Gastrocnemius medialis (tissue), 4 donors: ENCODE measurements around the gene CNIH3.

Source experiments
- POLR2A ChIP-seq, 2 donors: fragments of 450-650 bp; IDR thresholded peaks; one replicate each; pipeline ENCODE4 v1.6.1; 2017; ENCODE audit warnings: antibody characterized with exemption in 2 of 2, mild to moderate bottlenecking in 2 of 2, moderate library complexity in 2 of 2
- TF ChIP-seq, protein P1 (sequence below), 5 experiments: fragments of 450-650 bp in 3 of 5; fragments of 200-600 bp in 2 of 5; sonication (generic) in 2 of 5; IDR thresholded peaks in 4 of 5; conservative IDR thresholded peaks in 1 of 5; 1 replicate in 4 of 5; 2 replicates in 1 of 5; pipeline ENCODE4 v1.5.1; 2016 to 2019; ENCODE audit warnings: antibody characterized with exemption in 5 of 5, mild to moderate bottlenecking in 3 of 5, moderate library complexity in 3 of 5

DNA sequence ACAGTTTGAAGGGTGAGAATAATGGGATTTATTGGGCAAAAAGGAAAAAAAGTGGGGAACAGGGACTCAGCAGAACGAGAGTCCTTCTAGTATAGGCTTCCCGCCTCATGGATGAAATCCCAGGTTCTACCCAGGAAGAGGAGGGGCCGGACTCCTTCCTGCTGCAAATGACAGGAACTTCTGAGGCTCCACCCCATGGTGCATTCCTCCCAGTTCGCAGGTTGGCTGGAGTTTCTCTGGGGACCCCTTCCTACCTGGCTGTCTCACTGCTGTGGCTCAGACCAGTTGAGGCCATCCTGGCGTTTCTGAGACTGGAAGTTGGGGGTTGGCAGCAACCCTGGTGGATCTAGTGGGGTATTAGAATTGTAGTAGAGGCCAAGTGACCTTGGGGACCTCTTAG is 27.5 kb downstream of the CNIH3 start:
- TF ChIP-seq, protein P1, sequence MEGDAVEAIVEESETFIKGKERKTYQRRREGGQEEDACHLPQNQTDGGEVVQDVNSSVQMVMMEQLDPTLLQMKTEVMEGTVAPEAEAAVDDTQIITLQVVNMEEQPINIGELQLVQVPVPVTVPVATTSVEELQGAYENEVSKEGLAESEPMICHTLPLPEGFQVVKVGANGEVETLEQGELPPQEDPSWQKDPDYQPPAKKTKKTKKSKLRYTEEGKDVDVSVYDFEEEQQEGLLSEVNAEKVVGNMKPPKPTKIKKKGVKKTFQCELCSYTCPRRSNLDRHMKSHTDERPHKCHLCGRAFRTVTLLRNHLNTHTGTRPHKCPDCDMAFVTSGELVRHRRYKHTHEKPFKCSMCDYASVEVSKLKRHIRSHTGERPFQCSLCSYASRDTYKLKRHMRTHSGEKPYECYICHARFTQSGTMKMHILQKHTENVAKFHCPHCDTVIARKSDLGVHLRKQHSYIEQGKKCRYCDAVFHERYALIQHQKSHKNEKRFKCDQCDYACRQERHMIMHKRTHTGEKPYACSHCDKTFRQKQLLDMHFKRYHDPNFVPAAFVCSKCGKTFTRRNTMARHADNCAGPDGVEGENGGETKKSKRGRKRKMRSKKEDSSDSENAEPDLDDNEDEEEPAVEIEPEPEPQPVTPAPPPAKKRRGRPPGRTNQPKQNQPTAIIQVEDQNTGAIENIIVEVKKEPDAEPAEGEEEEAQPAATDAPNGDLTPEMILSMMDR (IDR thresholded peaks at IDR 0.05 in 4 of 5, conservative IDR thresholded peaks at IDR 0.05 in 1 of 5), result no peak
- no peak for TF ChIP-seq POLR2A (IDR thresholded peaks at IDR 0.05)
